HG03066 (cell line): ENCODE results near the gene STRN.
"Not testable (repeated sequence)": the region's sequence is repeated elsewhere in the genome, so short reads cannot be mapped to it uniquely, and the experiment has no call there.

Experiments used
- ATAC-seq: cut with Tn5 transposase; IDR thresholded peaks from one replicate; pipeline ENCODE4 v1.9.1; 2021; ENCODE audit warnings: low read depth; ENCODE audit not compliant: unreplicated experiment

STRN gene

GRCh38 chr2:36964496-36965058 lies 1.8 kb downstream of the STRN start:
- ATAC-seq: no peak

- no peak for ATAC-seq
These were observed 2.6 kb downstream of the STRN start for GRCh38 chr2:36963734-36964133.

GRCh38 chr2:36963106-36963505 lies 3.2 kb downstream of the STRN start:
- no peak for ATAC-seq

- no peak for ATAC-seq
These were observed 5.6 kb downstream of the STRN start for GRCh38 chr2:36960773-36961172.

GRCh38 chr2:36960005-36960675 lies 6.2 kb downstream of the STRN start:
- ATAC-seq: no peak

- no peak for ATAC-seq
These were observed 11.2 kb downstream of the STRN start for GRCh38 chr2:36954977-36955607.

- no peak for ATAC-seq
These were observed 13.6 kb downstream of the STRN start for GRCh38 chr2:36952748-36953197.

GRCh38 chr2:36951574-36951973 lies 14.8 kb downstream of the STRN start:
- no peak for ATAC-seq

- ATAC-seq: no peak
These were observed 15.3 kb downstream of the STRN start for GRCh38 chr2:36951027-36951518.

- ATAC-seq: no peak
These were observed 16.5 kb downstream of the STRN start for GRCh38 chr2:36949845-36950244.

GRCh38 chr2:36945240-36945639 lies 21.1 kb downstream of the STRN start:
- ATAC-seq: not testable (repeated sequence)

GRCh38 chr2:36941867-36942266 lies 24.5 kb downstream of the STRN start:
- no peak for ATAC-seq

- not testable (repeated sequence) for ATAC-seq
These were observed 29.8 kb downstream of the STRN start for GRCh38 chr2:36936526-36936925.

- ATAC-seq: not testable (repeated sequence)
These were observed 34.6 kb downstream of the STRN start for GRCh38 chr2:36931688-36932087.

- ATAC-seq: not testable (repeated sequence)
These were observed 35.4 kb downstream of the STRN start for GRCh38 chr2:36930787-36931410.

GRCh38 chr2:36926175-36927132 lies 39.9 kb downstream of the STRN start:
- not testable (repeated sequence) for ATAC-seq

- not testable (repeated sequence) for ATAC-seq
These were observed 43.7 kb downstream of the STRN start for GRCh38 chr2:36922629-36923028.

- ATAC-seq: no peak
These were observed 44.4 kb downstream of the STRN start for GRCh38 chr2:36921984-36922383.

GRCh38 chr2:36919041-36919837 lies 47.1 kb downstream of the STRN start:
- ATAC-seq: no peak
